Prostate gland (tissue), 2 donors: Measurements from ENCODE around the gene GNA12.

ENCODE experiments used
- POLR2A ChIP-seq: fragments of 450-650 bp; IDR thresholded peaks from one replicate; pipeline ENCODE4 v1.6.1; 2016; ENCODE audit warnings: antibody characterized with exemption, mild to moderate bottlenecking
- TF ChIP-seq, protein P1 (sequence below), 4 experiments: fragments of 200-600 bp in 2 of 4; fragments of 450-650 bp in 2 of 4; sonication (generic) in 2 of 4; IDR thresholded peaks; 1 replicate in 3 of 4; 2 replicates in 1 of 4; pipeline ENCODE4 v1.5.1; 2016 to 2019; ENCODE audit warnings: antibody characterized with exemption in 4 of 4, mild to moderate bottlenecking in 2 of 4, moderate library complexity in 2 of 4

DNA sequence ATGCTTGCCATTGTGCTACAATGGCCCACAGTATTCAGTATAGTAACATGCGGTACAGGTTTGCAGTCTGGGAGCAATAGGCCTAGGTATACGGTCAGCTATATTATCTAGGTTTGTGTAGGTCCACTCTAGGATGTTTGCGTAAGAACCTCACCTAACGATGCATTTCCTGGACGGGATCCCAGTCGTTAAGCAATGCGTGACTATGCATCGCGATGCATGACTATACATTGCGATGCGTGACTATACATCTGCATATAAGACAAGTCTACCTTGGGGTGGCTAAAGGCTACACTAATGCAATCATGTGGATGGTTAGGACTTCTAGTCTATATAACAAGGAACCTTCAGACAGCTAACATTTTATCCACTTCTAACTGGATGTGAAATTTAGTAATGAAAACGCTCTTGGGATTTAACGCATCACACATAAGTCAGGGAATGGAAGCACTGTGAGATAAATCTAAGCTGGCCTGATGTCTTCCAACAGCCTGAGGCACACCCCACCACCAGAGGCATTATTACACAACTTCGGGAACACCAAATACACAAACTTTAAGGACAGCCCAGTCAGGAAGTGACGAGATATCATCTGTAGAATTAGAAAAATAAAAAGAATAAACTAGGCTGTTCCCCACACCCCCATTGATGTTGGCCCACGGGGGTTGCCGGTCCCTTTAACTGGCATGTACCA, 9.2 kb downstream of the GNA12 start:
- TF ChIP-seq, protein P1, sequence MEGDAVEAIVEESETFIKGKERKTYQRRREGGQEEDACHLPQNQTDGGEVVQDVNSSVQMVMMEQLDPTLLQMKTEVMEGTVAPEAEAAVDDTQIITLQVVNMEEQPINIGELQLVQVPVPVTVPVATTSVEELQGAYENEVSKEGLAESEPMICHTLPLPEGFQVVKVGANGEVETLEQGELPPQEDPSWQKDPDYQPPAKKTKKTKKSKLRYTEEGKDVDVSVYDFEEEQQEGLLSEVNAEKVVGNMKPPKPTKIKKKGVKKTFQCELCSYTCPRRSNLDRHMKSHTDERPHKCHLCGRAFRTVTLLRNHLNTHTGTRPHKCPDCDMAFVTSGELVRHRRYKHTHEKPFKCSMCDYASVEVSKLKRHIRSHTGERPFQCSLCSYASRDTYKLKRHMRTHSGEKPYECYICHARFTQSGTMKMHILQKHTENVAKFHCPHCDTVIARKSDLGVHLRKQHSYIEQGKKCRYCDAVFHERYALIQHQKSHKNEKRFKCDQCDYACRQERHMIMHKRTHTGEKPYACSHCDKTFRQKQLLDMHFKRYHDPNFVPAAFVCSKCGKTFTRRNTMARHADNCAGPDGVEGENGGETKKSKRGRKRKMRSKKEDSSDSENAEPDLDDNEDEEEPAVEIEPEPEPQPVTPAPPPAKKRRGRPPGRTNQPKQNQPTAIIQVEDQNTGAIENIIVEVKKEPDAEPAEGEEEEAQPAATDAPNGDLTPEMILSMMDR (IDR thresholded peaks at IDR 0.05), result no peak
- no peak for TF ChIP-seq POLR2A
